HG03520 (cell line): ENCODE data around the gene ATG3.
A peak's percentile ranks its signal among the peaks of the same experiment; 100 is the strongest.
"Not testable (repeated sequence)": the region's sequence is repeated elsewhere in the genome, so short reads cannot be mapped to it uniquely, and the experiment has no call there.

Experiments
- ATAC-seq: cut with Tn5 transposase; IDR thresholded peaks from one replicate; pipeline ENCODE4 v1.9.1; 2021; ENCODE audit warnings: mild to moderate bottlenecking, moderate library complexity; ENCODE audit not compliant: unreplicated experiment

The ATG3 gene

GRCh38 chr3:112503304-112503972 lies 58.3 kb downstream of the ATG3 start:
- no peak for ATAC-seq

- ATAC-seq, result no peak
These were observed 61.1 kb downstream of the ATG3 start for GRCh38 chr3:112500621-112501020.

- ATAC-seq, result peak; percentile 45
These were observed 62.6 kb downstream of the ATG3 start, which contains the start of gene BTLA for GRCh38 chr3:112498914-112499711. TSS of gene BTLA (minus strand) at chr3:112499472. CDS start at chr3:112499358, 114 bp downstream.

DNA sequence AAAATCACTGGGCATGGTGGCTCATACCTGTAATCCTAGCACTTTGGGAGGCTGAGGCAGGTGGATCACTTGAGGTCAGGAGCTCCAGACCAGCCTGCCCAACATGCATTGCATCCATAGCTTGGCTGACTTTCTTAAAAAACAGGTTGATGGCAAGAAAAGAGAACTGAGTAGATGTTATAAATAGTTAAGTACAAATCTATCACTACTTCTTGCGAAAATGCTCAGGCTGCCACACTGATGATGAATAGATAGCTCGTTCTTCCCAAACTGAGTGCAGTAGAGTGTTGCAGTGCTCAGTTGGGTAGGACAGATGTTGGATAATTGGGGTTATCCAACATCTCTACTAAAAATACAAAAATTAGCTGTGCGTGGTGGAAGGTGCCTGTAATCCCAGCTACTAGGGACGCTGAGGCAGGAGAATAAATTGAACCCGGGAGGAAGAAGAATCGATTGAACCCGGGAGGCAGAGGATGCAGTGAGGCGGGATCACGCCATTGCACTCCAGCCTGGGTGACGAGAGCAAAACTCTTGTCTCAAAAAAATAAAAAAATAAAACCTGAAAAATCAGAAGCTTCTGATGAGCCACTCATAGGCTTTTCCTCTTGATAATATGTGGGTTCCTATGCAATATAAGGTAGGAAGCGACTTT lies 63.7 kb downstream of the ATG3 start:
- ATAC-seq, result no peak

DNA sequence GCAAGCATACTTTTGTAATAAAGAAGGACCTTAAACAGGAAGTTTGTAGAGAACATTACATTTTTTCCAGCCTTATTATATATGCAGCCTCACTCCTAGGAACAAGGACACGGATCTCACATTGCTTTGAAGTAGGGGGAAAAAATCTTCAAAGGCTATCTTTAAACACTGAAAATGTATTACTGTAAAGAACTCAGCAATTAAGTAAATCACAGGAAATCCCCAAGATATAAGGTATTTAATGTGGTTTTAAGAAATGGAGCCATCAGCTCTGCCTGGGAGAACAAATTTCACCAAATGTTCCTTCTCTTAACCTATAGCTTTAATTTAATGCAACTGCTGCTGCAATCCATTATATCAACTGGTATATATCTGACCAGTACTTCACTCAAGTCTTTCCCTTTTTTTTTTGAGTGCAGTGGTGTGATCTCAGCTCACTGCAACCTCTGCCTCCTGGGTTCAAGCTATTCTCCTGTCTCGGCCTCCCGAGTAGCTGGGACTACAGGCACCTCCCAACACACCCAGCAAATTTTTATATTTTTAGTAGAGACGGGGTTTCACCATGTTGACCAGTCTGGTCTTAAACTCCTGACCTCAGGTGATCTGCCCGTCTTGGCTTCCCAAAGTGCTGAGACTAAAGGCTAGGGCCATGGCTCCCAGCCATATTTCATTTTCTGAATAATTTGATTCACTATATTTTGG lies 65.2 kb downstream of the ATG3 start:
- no peak for ATAC-seq

DNA sequence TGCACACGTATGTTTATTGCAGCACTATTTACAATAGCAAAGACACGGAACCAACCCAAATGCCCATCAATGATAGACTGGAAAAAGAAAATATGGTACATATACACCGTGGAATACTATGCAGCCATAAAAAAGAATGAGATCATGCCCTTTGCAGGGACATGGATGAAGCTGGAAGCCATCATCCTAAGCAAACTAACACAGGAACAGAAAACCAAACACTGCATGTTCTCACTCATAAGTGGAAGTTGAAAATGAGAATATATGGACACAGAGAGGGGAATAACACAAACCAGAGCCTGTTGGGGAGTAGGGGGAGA lies 67.4 kb downstream of the ATG3 start:
- not testable (repeated sequence) for ATAC-seq

GRCh38 chr3:112492124-112492523 lies 69.6 kb downstream of the ATG3 start:
- ATAC-seq, result no peak

- ATAC-seq, result no peak
These were observed 70.4 kb downstream of the ATG3 start for GRCh38 chr3:112491373-112491772.

DNA sequence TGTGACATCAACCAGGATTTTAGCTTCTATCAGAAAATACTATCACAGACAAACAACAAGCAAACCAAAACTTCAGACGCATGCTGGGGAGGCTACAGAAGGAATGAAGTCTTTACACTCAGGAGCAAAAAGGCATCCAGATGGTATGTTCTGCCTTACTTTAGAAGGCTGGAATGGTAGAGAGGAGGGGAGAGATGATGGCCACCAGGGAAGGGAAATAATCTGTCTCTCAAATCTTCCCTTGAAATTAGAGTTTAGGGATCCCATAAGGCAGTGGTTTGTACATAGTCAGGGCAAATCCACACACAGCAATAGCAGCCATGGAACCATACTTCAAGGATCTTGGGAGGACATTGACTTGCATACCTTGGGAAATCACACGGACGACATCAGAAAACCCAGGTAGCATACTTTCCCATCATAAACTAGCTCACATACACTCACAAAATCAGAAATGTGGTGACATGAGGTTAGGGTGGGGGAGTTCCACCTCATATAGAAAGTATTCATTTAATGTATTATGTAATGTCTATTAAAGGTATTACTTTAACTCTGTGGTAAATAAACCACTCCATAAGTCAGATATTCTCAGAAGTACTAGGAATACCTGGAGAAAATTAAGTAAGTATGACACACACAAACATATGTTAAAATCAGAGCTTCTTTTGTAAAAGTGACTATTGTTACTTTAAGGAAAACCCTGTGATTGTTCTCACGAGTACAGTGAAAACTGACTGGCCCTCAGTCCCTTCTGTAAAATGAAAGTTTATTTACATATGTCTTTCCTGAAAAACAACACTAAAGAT lies 71.9 kb downstream of the ATG3 start:
- no peak for ATAC-seq

GRCh38 chr3:112486811-112487505 lies 74.8 kb downstream of the ATG3 start:
- ATAC-seq, result no peak

DNA sequence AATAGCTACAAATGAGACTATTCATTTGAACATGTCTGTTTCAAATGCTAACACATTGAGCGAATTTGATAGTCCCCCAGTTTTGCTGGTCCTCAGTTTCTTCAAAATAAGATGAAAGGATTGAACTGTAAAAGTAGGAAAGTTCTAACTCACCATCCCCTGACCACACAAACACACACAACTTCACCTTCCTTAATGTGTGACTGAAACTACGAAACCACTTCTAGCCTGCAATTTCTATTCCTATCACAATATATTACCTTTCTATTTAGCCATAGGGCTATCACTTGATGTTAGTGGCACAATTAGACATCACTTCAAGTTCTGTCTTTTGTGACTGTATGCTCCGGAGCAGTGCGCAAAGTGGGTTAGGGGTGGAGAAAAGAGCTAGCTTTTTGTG lies 77.4 kb downstream of the ATG3 start:
- no peak for ATAC-seq

GRCh38 chr3:112482675-112483074 lies 79.1 kb downstream of the ATG3 start:
- ATAC-seq, result no peak
